Fibroblast of villous mesenchyme (primary cell): ENCODE measurements around the gene SEMA4F. TPM values are rescaled to one million over a fixed set of nuclear protein-coding genes. Genes with fewer than 3 reads are reported as not detected.

Source experiments
- DNase-seq: peaks from one replicate; pipeline ENCODE4 v3.0.0-alpha.2; 2010; ENCODE audit warnings: low read depth
- H3K4me3 ChIP-seq: 2 replicates; pipeline ENCODE4 v1.5.1; 2011; ENCODE audit warnings: low read depth, mild to moderate bottlenecking, low read length
- total RNA-seq: library from RNA; depleted of rRNA; stranded (reverse); fragments of >200 nt; gene quantifications from 2 replicates; pipeline ENCODE4 v1.2.3, GENCODE V29; 2012
- TF ChIP-seq, protein P1 (sequence below): IDR thresholded peaks from 2 replicates; pipeline ENCODE4 v1.5.1; 2012; ENCODE audit warnings: low read depth, mild to moderate bottlenecking, low read length; ENCODE audit not compliant: insufficient read depth

SEMA4F gene
- total RNA-seq, 1 donor, result 5.6 TPM

DNA sequence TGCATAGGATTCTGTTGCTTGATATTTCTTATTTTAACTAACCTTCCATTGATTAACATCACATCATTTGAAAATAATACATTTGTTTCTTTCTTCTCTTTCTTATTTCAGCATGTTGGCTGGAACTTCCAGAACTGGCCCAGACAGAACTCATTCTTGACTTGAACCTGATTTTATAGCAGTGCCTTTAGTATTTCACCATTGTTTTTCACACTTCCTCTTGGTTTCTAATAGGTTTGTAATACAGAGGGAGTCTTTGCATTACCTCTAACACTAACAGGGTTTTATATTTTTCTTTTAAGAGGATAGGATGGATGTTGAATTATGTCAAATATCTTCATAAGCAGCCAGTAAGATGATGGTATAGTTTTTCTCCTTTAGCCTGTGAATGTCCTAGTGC, 39.2 kb downstream of the SEMA4F start:
- TF ChIP-seq, protein P1, sequence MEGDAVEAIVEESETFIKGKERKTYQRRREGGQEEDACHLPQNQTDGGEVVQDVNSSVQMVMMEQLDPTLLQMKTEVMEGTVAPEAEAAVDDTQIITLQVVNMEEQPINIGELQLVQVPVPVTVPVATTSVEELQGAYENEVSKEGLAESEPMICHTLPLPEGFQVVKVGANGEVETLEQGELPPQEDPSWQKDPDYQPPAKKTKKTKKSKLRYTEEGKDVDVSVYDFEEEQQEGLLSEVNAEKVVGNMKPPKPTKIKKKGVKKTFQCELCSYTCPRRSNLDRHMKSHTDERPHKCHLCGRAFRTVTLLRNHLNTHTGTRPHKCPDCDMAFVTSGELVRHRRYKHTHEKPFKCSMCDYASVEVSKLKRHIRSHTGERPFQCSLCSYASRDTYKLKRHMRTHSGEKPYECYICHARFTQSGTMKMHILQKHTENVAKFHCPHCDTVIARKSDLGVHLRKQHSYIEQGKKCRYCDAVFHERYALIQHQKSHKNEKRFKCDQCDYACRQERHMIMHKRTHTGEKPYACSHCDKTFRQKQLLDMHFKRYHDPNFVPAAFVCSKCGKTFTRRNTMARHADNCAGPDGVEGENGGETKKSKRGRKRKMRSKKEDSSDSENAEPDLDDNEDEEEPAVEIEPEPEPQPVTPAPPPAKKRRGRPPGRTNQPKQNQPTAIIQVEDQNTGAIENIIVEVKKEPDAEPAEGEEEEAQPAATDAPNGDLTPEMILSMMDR, result no peak
- no peak for DNase-seq
- H3K4me3 ChIP-seq, result no peak overlapping the region

DNA sequence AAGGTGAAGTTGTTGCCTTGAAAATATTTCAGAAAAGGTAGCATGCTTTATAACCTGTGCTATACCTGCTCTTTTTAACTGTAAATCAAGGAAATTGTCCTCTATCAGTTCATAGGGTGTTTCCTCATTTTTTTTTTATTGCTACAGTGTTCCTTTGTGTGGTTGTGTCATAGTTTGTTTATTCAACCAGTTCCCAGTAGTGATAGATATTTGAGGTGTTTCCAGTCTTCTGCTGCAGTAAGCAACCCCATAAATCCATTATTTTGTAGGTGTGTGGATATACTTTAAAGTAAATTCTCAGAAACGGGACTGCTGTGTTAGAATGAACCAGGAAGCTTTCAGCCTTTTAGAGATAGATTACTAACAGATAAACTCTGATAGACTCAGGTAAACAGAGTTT, 39.6 kb downstream of the SEMA4F start:
- TF ChIP-seq, protein P1, result no peak
- H3K4me3 ChIP-seq, result no peak overlapping the region
- DNase-seq, result peak; percentile 28

DNA sequence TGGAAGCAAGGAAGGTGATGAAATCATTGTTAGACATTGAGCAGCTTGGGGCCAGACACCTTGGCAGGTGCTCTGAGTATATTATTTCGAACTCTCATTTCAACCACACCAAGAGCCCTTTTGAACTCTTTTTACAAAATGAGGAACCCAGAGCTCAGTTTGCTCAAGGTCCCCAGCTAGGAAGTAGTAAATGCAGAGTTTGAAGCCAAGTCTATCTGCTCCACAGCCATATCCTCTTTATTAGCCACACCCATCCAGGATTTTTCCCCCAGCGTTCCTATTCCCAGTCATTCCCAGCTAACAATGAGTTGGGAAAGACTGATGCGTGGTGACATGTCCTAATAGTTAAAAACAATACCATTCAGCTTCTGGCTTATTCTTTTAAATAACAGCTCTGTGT, 40.2 kb downstream of the SEMA4F start:
- DNase-seq, result no peak

DNA sequence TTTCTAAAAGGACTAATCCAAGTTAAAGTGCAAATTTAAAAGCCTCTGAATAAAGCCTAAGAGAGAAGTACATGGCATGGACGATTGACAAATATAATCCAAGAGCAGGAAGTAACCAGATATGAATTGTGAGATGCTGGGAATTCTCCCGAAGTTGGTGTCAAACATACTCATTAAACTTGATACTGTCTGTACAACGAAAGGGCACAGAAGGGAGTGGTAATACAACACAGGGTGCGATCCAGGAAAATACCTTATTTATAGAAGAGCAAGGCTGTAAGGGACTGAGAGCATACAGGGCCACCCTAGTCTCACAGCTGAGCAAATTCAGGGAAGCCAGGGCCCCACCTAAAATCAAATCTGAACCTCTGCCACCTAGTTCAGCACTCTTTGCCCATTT, 41.6 kb downstream of the SEMA4F start:
- TF ChIP-seq, protein P1, result no peak
- DNase-seq, result peak; percentile 43
- no peak overlapping the region for H3K4me3 ChIP-seq

More for the DNA sequence above, 40.2 kb downstream of the SEMA4F start:
- H3K4me3 ChIP-seq, result no peak overlapping the region
- TF ChIP-seq, protein P1, result no peak

DNA sequence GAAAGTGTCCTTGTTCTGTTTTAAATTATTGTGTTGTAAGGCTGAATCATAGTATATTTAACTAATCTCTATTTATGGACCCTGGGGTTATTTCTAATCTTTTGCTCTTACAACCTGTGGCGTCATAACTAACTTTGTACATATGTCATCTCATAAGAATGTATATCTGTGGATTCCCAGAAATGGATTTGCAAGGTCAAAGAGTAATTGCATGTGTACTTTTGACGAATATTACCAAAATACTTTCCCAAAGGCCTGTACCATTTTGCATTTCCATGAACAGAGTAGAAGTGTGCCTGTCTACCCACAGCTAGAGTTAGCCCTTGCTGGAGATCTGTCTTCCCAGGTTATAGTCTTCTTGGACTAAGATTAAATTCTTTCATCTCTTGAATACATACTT, 42.8 kb downstream of the SEMA4F start:
- DNase-seq, result peak; percentile 95
- no peak overlapping the region for H3K4me3 ChIP-seq
- TF ChIP-seq, protein P1, result no peak

DNA sequence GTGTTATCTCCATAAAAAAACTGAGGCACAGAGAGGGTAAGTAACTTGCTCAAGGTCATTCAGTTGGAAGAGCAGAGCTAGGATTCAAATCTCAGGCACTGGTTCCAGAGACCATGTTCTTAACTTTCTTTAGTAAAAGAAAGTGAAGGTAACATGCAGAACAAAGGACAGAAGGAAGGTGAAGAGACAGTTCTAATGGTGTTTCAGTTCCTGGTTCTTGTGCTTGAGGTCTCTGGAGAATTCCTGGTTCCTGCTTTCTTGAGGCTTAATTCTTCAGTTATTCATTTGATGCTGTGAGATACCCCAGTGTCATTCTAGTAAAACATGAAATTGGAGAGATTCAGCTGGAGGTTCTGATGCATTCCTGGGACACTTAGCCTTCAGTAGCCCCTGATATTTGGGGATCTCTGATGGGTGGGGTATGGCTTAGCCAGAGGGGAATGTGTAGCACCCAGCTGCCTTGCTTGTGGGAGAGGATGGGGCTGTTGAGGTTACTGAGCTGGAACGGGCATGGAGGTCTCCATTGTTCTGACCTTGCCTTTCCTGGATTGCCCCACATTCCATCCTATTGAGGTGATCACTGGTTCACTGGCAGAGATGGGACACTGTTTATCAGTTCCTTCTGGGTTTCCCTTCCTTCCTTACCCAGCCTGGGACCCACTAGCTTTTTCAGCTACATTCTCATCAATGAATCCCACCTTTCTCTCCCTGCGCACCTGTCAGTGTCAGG, 46.8 kb downstream of the SEMA4F start:
- DNase-seq, result no peak
- no peak overlapping the region for H3K4me3 ChIP-seq
- TF ChIP-seq, protein P1, result no peak
